Germinal center (tissue), 1 donor: Measurements from ENCODE around the gene BRI3BP.

Experiments
- DNase-seq: peaks from one replicate; pipeline ENCODE4 v3.0.0; 2012; ENCODE audit warnings: mixed read lengths, low spot score

The BRI3BP gene, protein sequence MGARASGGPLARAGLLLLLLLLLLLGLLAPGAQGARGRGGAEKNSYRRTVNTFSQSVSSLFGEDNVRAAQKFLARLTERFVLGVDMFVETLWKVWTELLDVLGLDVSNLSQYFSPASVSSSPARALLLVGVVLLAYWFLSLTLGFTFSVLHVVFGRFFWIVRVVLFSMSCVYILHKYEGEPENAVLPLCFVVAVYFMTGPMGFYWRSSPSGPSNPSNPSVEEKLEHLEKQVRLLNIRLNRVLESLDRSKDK

DNA sequence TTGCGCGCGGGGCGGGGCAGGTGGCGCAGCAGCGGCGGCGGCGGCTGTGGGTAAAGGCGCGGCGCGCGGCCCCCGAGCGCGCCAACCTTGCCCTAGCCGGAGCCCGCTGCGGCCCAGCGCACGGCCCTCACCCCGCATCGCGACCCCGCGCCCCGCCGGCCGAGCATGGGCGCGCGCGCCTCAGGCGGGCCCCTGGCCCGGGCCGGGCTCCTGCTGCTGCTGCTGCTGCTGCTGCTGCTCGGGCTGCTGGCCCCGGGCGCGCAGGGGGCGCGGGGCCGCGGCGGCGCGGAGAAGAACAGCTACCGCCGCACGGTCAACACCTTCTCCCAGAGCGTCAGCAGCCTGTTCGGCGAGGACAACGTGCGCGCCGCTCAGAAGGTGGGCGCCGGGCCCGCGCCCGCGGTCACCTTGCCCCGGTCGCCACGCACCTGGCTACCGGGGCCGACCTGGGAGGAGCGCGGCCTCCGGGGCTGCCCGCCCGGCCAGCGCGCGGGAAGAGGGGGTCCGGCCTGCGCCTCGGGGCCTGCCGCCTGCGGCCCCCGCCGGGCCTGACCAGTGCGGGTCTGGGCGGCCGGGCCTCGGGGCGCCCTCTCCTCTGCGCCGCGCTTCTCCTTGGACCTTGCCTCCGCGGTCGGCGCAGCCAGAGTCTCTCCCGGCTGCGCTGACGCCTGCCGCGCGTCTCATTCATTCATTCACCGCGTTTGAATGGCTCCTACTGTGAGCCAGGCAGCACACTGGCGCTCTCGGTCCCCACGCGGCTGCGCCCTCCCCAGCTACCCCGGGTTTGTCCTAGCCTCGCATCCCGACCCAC, at the start of gene BRI3BP:
Gene BRI3BP, plus strand, starts transcription at position 20 of the 811 bp plus-strand sequence. Its CDS starts 146 bp downstream, at position 166.
- peak; percentile 54 for DNase-seq

GRCh38 chr12:124946447-124946793, 47.0 kb upstream of the BRI3BP start:
- no peak for DNase-seq

- no peak for DNase-seq
These were observed 46.4 kb upstream of the BRI3BP start for GRCh38 chr12:124947013-124947412.

GRCh38 chr12:124947561-124948398, 45.7 kb upstream of the BRI3BP start:
- no peak for DNase-seq

DNA sequence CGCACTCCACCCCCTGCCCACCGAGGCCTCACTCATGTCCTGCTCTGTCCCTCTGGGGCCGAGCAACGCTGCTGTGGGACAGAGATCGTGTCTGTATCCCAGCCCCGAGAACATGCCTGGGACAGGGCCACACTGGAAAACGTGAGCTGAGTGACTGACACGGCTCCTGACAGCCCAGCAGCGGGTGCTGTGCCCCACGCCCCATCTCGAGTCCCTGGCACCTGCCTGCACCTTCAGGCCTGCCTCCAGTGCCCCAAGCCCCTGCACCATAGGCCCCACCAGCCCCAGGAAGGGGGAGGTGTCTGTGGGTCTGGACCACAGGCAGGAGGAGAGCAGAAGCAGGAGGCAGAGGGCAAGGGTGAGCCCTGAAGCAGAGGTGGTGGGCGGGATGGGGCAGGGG, 44.4 kb upstream of the BRI3BP start:
- DNase-seq = no peak

GRCh38 chr12:124949779-124950728, 43.4 kb upstream of the BRI3BP start:
- DNase-seq = no peak

- DNase-seq = no peak
These were observed 41.1 kb upstream of the BRI3BP start for GRCh38 chr12:124952295-124952694.

- no peak for DNase-seq
These were observed 40.6 kb upstream of the BRI3BP start for GRCh38 chr12:124952801-124953200.

- no peak for DNase-seq
These were observed 39.6 kb upstream of the BRI3BP start for GRCh38 chr12:124953689-124954405.

DNA sequence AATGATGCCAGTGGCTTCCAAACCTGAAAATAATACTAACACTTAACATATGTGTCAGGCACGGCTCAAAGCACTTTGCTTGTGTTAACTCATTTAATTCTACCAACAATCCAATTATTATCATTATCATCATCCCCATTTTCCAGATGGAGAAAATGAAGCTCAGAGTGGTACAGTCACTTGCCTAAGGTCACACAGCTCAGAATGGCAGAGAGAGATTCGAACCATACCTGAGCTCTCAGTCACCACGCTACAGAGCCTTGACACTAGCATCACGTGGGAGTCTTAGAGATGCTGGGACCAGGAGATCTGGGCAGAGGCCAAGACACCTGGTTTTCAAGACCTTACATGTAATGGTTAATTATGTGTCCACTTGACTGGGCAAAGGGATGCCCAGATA, 38.7 kb upstream of the BRI3BP start:
- no peak for DNase-seq

DNA sequence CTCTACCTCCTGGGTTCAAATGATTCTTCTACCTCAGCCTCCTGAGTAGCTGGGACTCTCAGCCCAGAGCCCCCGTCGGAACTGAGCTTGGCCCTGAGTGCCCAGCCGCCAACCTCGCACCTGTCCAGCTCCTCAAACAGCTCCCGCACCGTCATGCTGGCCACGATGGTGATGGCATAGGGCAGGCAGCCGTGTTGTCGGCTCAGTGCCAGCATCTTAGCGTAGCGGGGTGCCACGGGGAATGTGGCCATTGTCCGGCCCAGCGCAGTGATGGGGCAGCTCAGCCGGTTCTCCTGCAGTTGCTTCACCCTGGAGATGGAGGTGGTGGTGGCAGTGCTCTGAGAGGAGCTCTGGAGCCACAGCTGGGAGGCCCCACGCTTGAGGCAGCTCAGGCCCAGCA, 36.9 kb upstream of the BRI3BP start:
- no peak for DNase-seq

DNA sequence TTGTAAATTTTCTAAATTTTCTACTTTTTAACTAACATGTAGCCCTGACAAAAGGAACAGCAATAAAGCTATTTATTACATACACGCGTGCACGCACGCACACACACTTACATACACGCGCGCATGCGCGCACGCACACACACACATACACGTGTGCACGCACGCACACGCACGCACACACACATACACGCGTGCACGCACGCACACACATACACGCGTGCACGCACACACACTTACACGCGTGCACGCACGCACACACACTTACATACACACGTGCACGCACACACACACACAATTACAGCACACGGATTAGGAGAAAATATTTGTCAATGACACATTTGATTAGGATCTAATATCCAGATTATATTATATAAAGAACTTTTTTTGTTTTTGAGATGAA, 32.4 kb upstream of the BRI3BP start:
- no peak for DNase-seq

DNA sequence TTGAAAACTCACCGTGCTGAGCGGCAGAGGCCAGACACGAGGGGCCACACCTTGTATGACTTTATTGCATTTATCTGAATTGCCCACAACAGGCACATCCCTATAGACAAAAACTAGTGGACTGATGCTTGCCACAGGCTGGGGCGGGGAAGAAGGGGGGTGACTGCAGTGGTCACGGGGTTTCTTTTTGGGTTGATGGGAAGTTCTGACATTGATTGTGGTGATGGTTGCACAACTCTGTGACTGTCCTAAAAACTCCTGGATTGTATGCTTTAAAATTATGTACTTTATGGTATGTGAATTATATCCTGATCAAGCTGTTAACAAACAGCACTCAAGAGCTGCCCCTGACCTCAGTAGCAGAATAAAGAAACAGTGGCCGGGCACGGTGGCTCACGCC, 30.2 kb upstream of the BRI3BP start:
- DNase-seq = no peak

GRCh38 chr12:124964251-124964650, 29.2 kb upstream of the BRI3BP start:
- DNase-seq = no peak

DNA sequence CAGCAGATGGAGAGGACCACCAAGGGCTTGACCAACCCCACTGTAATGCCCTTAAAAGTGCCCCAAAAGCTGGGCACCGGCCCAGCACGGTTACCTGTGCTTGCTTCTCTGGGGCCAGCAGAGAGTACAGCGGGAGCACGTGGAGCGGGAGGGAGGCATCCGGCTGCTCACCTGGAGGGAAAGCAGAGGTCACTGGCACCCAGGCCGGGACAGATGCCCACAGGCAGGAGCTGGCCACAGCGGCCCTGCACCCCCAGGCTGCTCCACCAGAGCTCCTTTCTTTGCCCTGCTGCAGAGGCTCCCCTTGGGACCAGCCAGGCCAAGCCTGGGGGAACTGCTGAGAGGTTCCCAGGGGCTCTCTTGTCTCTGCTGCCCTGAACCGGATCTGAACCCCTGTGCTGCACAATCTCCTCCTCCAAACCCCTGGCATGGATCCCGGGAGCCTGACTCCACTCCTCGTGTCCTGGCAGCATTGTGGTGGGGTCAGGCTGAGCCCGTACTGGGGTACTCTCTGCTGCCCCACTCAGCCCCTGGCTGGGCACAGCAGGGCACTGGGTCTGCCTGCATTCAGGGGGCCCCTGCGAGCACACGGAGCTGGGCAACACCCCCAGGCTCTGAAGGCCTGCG, 28.5 kb upstream of the BRI3BP start:
- no peak for DNase-seq

DNA sequence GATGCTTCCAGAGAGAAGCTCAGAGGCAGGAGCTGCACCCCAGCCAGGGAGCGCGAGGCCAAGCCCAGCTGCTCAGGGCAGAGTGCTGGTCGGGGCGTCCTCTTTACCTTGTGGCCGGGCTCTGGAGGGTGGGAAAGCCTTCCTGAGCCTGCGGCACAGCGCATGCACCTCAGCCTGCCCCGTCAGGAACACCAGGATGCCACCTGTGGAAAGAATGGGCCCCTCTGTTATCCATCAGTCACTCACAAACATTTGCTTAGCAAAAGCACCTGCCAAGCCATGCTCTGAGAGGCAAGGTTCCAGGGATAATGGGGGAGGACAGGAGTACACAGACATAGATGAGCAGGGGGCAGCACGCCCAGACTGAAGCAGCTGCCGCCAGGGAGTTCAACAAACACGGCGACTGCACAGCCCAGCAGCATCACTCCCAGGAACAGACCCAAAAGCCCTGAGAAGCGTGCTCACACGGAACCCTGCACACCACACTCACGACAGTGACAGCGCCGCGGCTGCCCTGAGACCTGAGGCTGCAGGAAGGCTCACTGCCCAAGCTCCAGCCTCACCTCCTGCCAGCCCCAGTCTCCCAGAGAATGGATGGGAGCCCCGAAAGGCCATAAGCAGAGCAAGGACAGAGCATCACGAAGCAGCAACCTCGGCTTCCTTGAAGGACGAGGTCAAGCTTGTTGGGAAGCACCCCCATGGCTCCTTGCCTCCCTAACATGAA, 26.3 kb upstream of the BRI3BP start:
- DNase-seq = no peak

DNA sequence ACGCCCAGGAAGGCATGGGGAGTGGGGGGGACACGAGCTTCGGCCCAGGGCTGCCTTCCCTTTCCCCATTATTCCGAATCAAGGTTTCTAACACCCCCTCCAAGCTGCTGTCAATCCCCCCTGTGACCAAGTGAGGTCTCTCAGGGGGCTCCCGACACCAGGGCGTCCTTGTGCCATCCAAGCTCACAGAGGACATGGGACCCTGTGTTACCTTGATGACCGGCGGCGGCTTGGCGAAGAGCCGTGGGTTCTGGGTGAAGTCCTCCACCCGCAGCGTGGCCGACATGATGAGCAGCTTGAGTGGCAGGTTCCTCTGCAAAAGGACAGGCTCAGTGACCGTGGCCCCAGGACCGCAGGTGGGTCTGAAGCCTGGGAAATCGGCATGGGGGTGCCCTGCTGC, 24.8 kb upstream of the BRI3BP start:
- DNase-seq = no peak

DNA sequence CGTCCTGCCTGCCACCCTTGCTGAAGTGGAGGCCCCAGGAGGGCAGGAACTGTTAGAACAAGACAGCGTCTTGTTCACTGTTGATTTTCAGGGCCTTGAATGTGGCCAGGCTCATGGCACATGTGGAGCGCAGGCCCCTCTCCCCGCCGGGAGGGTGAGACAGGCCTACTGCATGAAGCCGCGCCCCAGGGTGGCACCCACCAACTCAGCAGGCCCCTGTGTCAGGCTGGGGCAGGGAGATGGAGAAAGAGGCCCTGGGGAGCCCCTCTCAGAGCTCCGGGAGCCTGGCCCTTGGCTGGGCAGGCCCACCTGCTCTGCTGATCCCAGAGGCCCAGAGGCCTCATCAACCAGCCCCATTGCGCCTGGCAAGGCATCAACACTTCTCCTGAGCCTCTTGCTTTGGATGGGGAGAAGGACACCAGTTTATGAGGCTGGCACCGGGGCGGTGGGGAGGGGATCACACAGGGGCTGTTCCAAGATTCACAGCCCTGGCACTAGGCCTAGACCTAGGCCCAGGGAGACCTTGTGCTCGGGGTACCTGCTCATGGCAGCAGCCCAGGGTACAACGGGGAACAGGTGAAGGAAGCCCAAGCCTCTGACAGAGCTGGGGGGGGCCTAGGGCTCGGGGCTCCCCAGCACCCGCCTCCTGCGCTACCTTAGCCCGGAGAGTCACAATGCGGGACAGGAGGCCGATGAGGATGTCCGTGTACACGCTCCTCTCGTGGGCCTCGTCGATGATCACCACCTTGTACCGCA, 22.6 kb upstream of the BRI3BP start:
- DNase-seq = no peak

DNA sequence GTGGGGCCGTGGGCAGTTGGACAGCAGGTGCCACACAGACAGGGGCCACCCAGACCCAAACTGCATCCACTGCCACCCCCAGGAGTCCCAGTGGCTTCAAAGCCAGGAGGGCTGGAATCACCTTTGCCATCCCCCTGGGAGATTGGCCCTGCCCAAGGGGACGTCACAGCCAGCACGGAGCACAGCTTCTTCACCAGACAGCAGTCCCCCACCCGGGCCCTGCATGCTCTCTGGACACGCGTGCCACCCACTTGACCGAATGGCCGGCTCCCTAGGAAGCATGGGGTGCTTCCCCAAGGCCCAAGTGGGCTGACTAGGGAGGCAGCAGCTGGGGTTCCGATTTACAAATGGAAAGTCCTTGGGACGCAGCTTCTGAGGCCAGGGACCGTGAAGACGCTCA, 21.8 kb upstream of the BRI3BP start:
- no peak for DNase-seq
